Tibial artery (tissue), 4 donors: ENCODE data around the gene ERC1.
A peak's percentile ranks its signal among the peaks of the same experiment; 100 is the strongest.

ENCODE experiments used
- DNase-seq, 2 donors: peaks; one replicate each; pipeline ENCODE4 v3.0.0-alpha.2; 2019
- H3K27ac ChIP-seq, 2 donors: fragments of 200-600 bp; sonication (generic) in 1 of 2; 1 replicate in 1 of 2; 2 replicates in 1 of 2; pipeline ENCODE4 v1.5.1; 2018 to 2019; ENCODE audit warnings: mild to moderate bottlenecking in 1 of 2
- H3K27me3 ChIP-seq, 2 donors: fragments of 200-600 bp; sonication (generic) in 1 of 2; one replicate each; pipeline versions ENCODE4 v1.5.1 to v1.6.0; 2016 to 2019
- H3K36me3 ChIP-seq, 3 donors: fragments of 200-600 bp; sonication (generic) in 2 of 3; one replicate each; pipeline ENCODE4 v1.5.1; 2016 to 2019; ENCODE audit warnings: mild to moderate bottlenecking in 2 of 3
- H3K4me1 ChIP-seq, 4 donors: fragments of 200-600 bp; sonication (generic) in 2 of 4; 1 replicate in 3 of 4; 2 replicates in 1 of 4; pipeline ENCODE4 v1.5.1; 2016 to 2019
- H3K4me3 ChIP-seq, 2 donors: fragments of 200-600 bp; sonication (generic) in 1 of 2; 1 replicate in 1 of 2; 2 replicates in 1 of 2; pipeline ENCODE4 v1.5.1; 2018 to 2019; ENCODE audit warnings: mild to moderate bottlenecking in 2 of 2
- H3K9me3 ChIP-seq, 3 donors: fragments of 200-600 bp; sonication (generic) in 1 of 3; one replicate each; pipeline ENCODE4 v1.5.1; 2016 to 2019
- CTCF ChIP-seq, 2 experiments: fragments of 200-600 bp in 1 of 2; fragments of 450-650 bp in 1 of 2; IDR thresholded peaks; one replicate each; pipeline ENCODE4 v1.5.1; 2017 to 2019; ENCODE audit warnings: antibody characterized with exemption in 2 of 2, mild to moderate bottlenecking in 1 of 2, moderate library complexity in 1 of 2
- intact Hi-C: fragments of 100-400 bp; cut with DNase I; formaldehyde crosslinking; loops from one replicate; pipeline ENCODE4 v1.15.0; 2023; ENCODE audit warnings: low total_unique reads

Gene ERC1

GRCh38 chr12:1456885-1457284 is 465.9 kb downstream of the ERC1 start:
- H3K36me3 ChIP-seq, result peaks cover 0 to under 1% (median 0%) of the 10 kb centered on the region in 3 donors
- DNase-seq, result no peak
- H3K27ac ChIP-seq, result peak overlapping the region; percentile 8 to 70
- intact Hi-C loops, result no loop called here
- no peaks in the 10 kb centered on the region for H3K27me3 ChIP-seq
- H3K9me3 ChIP-seq, result no peaks in the 10 kb centered on the region
- H3K4me1 ChIP-seq, result peaks cover 0 to 29% (median 8%) of the 10 kb centered on the region in 4 donors
- no peak for TF ChIP-seq CTCF (IDR thresholded peaks at IDR 0.05)
- H3K4me3 ChIP-seq, result no peak overlapping the region

GRCh38 chr12:1457901-1458300 is 466.9 kb downstream of the ERC1 start:
- no peaks in the 10 kb centered on the region for H3K36me3 ChIP-seq
- H3K4me3 ChIP-seq, result no peak overlapping the region
- intact Hi-C loops, result no loop called here
- no peaks in the 10 kb centered on the region for H3K27me3 ChIP-seq
- DNase-seq, result peak in 1 of 2 donors; percentile 86
- peaks cover 0 to 39% (median 12%) of the 10 kb centered on the region in 4 donors for H3K4me1 ChIP-seq
- no peaks in the 10 kb centered on the region for H3K9me3 ChIP-seq
- no peak for TF ChIP-seq CTCF (IDR thresholded peaks at IDR 0.05)
- peak overlapping the region; percentile 41 to 70 for H3K27ac ChIP-seq

- Histone ChIP-seq H3K27ac (no peak overlapping the region), H3K4me1 (peaks cover 0 to 54% (median 17%) of the 10 kb centered on the region in 4 donors), H3K4me3 (no peak overlapping the region), H3K9me3 (no peaks in the 10 kb centered on the region), H3K36me3 (no peaks in the 10 kb centered on the region), H3K27me3 (no peaks in the 10 kb centered on the region)
- TF ChIP-seq CTCF (IDR thresholded peaks at IDR 0.05), result no peak
- intact Hi-C loops, result no loop called here
- DNase-seq, result no peak
Observed at GRCh38 chr12:1459339-1459738, 468.3 kb downstream of the ERC1 start.

- no peaks in the 10 kb centered on the region for H3K27me3 ChIP-seq
- H3K9me3 ChIP-seq, result no peaks in the 10 kb centered on the region
- peak overlapping the region; percentile 6 to 12 for H3K4me3 ChIP-seq
- H3K4me1 ChIP-seq, result peaks cover 0 to 42% (median 12%) of the 10 kb centered on the region in 4 donors
- H3K27ac ChIP-seq, result peak overlapping the region; percentile 57 to 74
- DNase-seq, result no peak
- peaks cover 0 to 5% (median 0%) of the 10 kb centered on the region in 3 donors for H3K36me3 ChIP-seq
- intact Hi-C loops, result no loop called here
- no peak for TF ChIP-seq CTCF (IDR thresholded peaks at IDR 0.05)
Observed at GRCh38 chr12:1463073-1463905, 472.3 kb downstream of the ERC1 start.

- DNase-seq, result no peak
- H3K4me1 ChIP-seq, result peaks cover 0 to 50% (median 25%) of the 10 kb centered on the region in 4 donors
Observed at GRCh38 chr12:1464925-1465324, 473.9 kb downstream of the ERC1 start.

More at GRCh38 chr12:1464925-1465324, 473.9 kb downstream of the ERC1 start:
- peaks cover 0 to 5% (median 0%) of the 10 kb centered on the region in 3 donors for H3K36me3 ChIP-seq
- intact Hi-C loops, result no loop called here
- no peaks in the 10 kb centered on the region for H3K27me3 ChIP-seq
- no peak overlapping the region for H3K4me3 ChIP-seq
- H3K27ac ChIP-seq, result no peak overlapping the region
- no peak for TF ChIP-seq CTCF (IDR thresholded peaks at IDR 0.05)
- H3K9me3 ChIP-seq, result no peaks in the 10 kb centered on the region
